ENCODE results near the gene CERS1.

- TF ChIP-seq CTCF (IDR thresholded peaks at IDR 0.05) (no peak), POLR2A (IDR thresholded peaks at IDR 0.05) (no peak)
Measured at GRCh38 chr19:18869781-18870530, 26.0 kb downstream of the CERS1 start.
